ENCODE data around the gene SND1. TPM values are rescaled to one million over a fixed set of nuclear protein-coding genes. Genes with fewer than 3 reads are reported as not detected.

Gene SND1
- total RNA-seq, 1 experiment from 2014 or later: 172 TPM

DNA sequence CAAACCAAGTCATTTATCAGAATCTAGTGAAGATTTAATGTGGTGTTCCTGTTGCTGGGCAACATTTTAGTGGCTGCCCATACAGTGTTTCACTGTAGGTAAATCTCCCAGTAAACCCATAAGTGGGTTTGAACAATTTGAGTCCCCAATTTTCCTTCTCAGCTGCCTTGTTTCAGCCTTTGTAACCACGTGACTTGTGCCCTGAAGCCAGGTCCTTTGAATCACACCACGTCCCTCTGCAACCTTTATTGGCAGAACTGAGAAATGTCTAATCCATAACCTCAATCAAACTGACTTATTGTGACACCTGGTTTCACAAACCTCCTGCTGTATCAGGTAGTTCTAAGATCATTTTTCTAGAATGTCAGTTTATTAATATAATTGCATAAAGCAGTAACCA is 30.1 kb downstream of the SND1 start:
- Histone ChIP-seq H3K27ac (no peak overlapping the region), H3K4me3 (no peak overlapping the region), H3K27me3 (replicated peaks) (no peaks in the 10 kb centered on the region), H3K36me3 (peaks cover 30% of the 10 kb centered on the region), H3K4me1 (replicated peaks) (peaks cover 25% of the 10 kb centered on the region), H3K9me3 (replicated peaks) (peaks cover 3% of the 10 kb centered on the region; the same call in 1 of the 2 replicates)
- DNase-seq (ENCODE audit: low read depth in 1 of 2, low spot score in 2 of 2): no peak

GRCh38 chr7:127683776-127684681 is 32.0 kb downstream of the SND1 start:
- no peak for DNase-seq (ENCODE audit: low read depth in 1 of 2, low spot score in 2 of 2)

GRCh38 chr7:127689194-127689772 is 37.3 kb downstream of the SND1 start:
- no peaks in the 10 kb centered on the region for H3K27me3 ChIP-seq (replicated peaks)
- H3K4me1 ChIP-seq (replicated peaks): no peaks in the 10 kb centered on the region
- no peak for DNase-seq (ENCODE audit: low read depth in 1 of 2, low spot score in 2 of 2)
- H3K4me3 ChIP-seq: no peak overlapping the region
- peaks cover 65% of the 10 kb centered on the region for H3K36me3 ChIP-seq
- no peaks in the 10 kb centered on the region for H3K9me3 ChIP-seq (replicated peaks)
- no peak overlapping the region for H3K27ac ChIP-seq

More at GRCh38 chr7:127683776-127684681, 32.0 kb downstream of the SND1 start:
- Histone ChIP-seq H3K9me3 (replicated peaks) (peaks cover 3% of the 10 kb centered on the region; the same call in 1 of the 2 replicates), H3K4me1 (replicated peaks) (peaks cover 7% of the 10 kb centered on the region), H3K36me3 (peaks cover 38% of the 10 kb centered on the region), H3K27ac (no peak overlapping the region), H3K27me3 (replicated peaks) (no peaks in the 10 kb centered on the region), H3K4me3 (no peak overlapping the region)

- peaks cover 74% of the 10 kb centered on the region for H3K36me3 ChIP-seq
- no peaks in the 10 kb centered on the region for H3K27me3 ChIP-seq (replicated peaks)
- no peaks in the 10 kb centered on the region for H3K9me3 ChIP-seq (replicated peaks)
- H3K4me3 ChIP-seq: no peak overlapping the region
- H3K4me1 ChIP-seq (replicated peaks): no peaks in the 10 kb centered on the region
- H3K27ac ChIP-seq: no peak overlapping the region
- DNase-seq (ENCODE audit: low read depth in 1 of 2, low spot score in 2 of 2): no peak
These were observed 38.3 kb downstream of the SND1 start for GRCh38 chr7:127690337-127690736.

GRCh38 chr7:127690806-127691205 is 38.8 kb downstream of the SND1 start:
- Histone ChIP-seq H3K27ac (no peak overlapping the region), H3K36me3 (peaks cover 79% of the 10 kb centered on the region), H3K4me1 (replicated peaks) (no peaks in the 10 kb centered on the region), H3K9me3 (replicated peaks) (no peaks in the 10 kb centered on the region), H3K4me3 (no peak overlapping the region), H3K27me3 (replicated peaks) (no peaks in the 10 kb centered on the region)
- DNase-seq (ENCODE audit: low read depth in 1 of 2, low spot score in 2 of 2): no peak

DNA sequence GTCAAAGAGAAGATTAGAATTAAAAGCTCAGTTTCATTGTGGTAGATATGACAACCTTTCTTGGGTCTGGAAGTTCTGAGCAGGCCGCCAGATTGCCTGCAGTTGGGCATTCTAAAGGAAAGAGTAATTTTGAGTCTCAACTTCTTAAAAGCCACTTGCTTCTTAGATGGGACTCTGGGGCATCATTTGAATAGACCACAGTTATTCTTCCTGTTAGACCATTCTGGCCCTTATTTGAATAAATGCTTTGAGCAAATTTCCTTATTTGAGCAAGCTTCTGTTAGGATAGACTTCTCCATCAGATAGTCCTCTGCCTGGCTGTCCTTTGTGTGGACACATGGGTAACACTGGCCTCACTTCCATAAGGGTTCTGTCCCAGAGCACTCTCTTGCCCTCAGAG is 40.2 kb downstream of the SND1 start:
- DNase-seq (ENCODE audit: low read depth in 1 of 2, low spot score in 2 of 2): no peak
- H3K36me3 ChIP-seq: peaks cover 81% of the 10 kb centered on the region
- H3K27ac ChIP-seq: no peak overlapping the region
- H3K27me3 ChIP-seq (replicated peaks): no peaks in the 10 kb centered on the region
- no peak overlapping the region for H3K4me3 ChIP-seq
- H3K4me1 ChIP-seq (replicated peaks): no peaks in the 10 kb centered on the region
- H3K9me3 ChIP-seq (replicated peaks): no peaks in the 10 kb centered on the region

DNA sequence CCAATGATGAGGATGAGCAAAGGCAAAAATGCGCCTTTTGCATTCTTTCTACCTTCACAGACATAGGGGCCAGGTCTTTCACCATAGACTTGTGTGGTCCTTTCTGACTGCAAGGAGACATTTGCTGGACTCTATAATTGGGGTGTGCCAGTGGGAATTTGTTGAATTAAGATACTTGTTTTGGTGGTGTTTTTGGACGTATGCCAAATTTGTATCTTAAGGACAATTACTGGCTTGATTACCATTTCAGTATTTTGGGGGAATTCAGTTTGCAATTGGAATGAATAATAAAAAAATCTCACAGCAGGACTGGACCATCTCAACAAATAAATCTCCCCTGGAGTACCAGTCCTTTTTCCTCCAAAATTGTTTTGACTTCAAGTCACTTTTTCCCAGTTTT is 47.9 kb downstream of the SND1 start:
- Histone ChIP-seq H3K9me3 (replicated peaks) (no peaks in the 10 kb centered on the region), H3K4me1 (replicated peaks) (no peaks in the 10 kb centered on the region), H3K27me3 (replicated peaks) (no peaks in the 10 kb centered on the region), H3K4me3 (no peak overlapping the region), H3K36me3 (peaks cover 96% of the 10 kb centered on the region), H3K27ac (no peak overlapping the region)
- no peak for DNase-seq (ENCODE audit: low read depth in 1 of 2, low spot score in 2 of 2)

DNA sequence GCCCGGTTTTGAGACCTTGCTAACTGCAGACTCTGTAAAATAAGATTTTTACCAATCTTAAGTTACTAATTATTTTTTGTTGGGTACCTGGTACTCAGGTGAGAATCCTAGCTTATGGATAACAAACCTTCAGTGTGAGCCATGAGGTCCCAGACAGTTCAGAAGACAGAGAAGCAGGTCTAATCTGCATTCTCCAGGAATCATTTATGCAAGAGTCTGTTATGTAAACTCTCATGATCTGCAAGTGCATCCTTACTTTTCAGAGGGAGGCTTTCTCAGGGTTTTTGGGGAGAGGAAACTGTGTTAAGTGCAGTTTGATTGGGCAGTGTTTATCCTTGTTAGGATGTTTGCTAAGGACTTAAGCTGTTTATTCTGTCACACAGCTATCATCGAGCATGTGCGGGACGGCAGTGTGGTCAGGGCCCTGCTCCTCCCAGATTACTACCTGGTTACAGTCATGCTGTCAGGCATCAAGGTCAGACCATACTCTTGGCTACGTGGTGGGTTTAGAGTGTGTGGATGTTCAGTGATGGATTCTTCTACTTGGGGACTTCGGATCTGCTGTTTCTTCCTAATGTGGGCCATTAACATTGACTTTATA is 50.2 kb downstream of the SND1 start:
- no peak overlapping the region for H3K27ac ChIP-seq

GRCh38 chr7:127702938-127703337 is 50.9 kb downstream of the SND1 start:
- Histone ChIP-seq H3K36me3 (peaks cover 97% of the 10 kb centered on the region), H3K9me3 (replicated peaks) (no peaks in the 10 kb centered on the region), H3K27ac (no peak overlapping the region), H3K4me3 (no peak overlapping the region), H3K27me3 (replicated peaks) (no peaks in the 10 kb centered on the region), H3K4me1 (replicated peaks) (peaks cover 3% of the 10 kb centered on the region; the same call in 1 of the 2 replicates)
- DNase-seq (ENCODE audit: low read depth in 1 of 2, low spot score in 2 of 2): no peak

More for the DNA sequence above, 50.2 kb downstream of the SND1 start:
- Histone ChIP-seq H3K4me1 (replicated peaks) (peaks cover under 1% of the 10 kb centered on the region; the same call in 1 of the 2 replicates), H3K9me3 (replicated peaks) (no peaks in the 10 kb centered on the region), H3K4me3 (no peak overlapping the region), H3K36me3 (peaks cover 93% of the 10 kb centered on the region), H3K27me3 (replicated peaks) (no peaks in the 10 kb centered on the region)
- DNase-seq (ENCODE audit: low read depth in 1 of 2, low spot score in 2 of 2): no peak

DNA sequence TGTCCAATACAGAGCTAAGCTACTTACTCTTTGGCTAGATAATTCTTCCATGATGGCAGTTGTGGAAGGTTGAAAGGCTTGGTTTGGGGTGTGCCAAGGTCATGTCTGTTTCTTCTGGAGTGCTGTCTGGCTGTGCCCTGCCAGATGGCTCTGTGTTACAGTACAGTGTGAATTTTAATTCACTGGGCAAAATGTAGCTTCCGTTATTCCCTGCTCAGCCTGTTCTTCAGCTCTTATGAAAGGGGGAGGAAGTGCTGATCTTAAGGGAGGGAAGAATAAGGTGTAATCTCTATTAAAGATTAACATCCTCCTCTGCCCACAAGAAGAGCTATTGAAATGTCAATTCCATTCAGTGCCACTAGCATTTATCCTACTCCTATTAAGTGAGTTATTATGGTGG is 52.2 kb downstream of the SND1 start:
- no peak overlapping the region for H3K27ac ChIP-seq
- H3K9me3 ChIP-seq (replicated peaks): no peaks in the 10 kb centered on the region
- peaks cover 3% of the 10 kb centered on the region; the same call in 1 of the 2 replicates for H3K4me1 ChIP-seq (replicated peaks)
- no peak for DNase-seq (ENCODE audit: low read depth in 1 of 2, low spot score in 2 of 2)
- no peaks in the 10 kb centered on the region for H3K27me3 ChIP-seq (replicated peaks)
- peaks cover 96% of the 10 kb centered on the region for H3K36me3 ChIP-seq
- no peak overlapping the region for H3K4me3 ChIP-seq

- peaks cover 3% of the 10 kb centered on the region; the same call in 1 of the 2 replicates for H3K4me1 ChIP-seq (replicated peaks)
- H3K27me3 ChIP-seq (replicated peaks): no peaks in the 10 kb centered on the region
- peaks cover 96% of the 10 kb centered on the region for H3K36me3 ChIP-seq
- H3K9me3 ChIP-seq (replicated peaks): no peaks in the 10 kb centered on the region
- no peak overlapping the region for H3K27ac ChIP-seq
- DNase-seq (ENCODE audit: low read depth in 1 of 2, low spot score in 2 of 2): no peak
- no peak overlapping the region for H3K4me3 ChIP-seq
These were observed 53.5 kb downstream of the SND1 start for GRCh38 chr7:127705461-127705959.

GRCh38 chr7:127706766-127707165 is 54.8 kb downstream of the SND1 start:
- DNase-seq (ENCODE audit: low read depth in 1 of 2, low spot score in 2 of 2): no peak
- Histone ChIP-seq H3K4me3 (no peak overlapping the region), H3K9me3 (replicated peaks) (peaks cover 4% of the 10 kb centered on the region), H3K4me1 (replicated peaks) (peaks cover 3% of the 10 kb centered on the region; the same call in 1 of the 2 replicates), H3K27me3 (replicated peaks) (no peaks in the 10 kb centered on the region), H3K27ac (0 out of 2 replicates have a peak overlapping the region, but pooled peaks have one; percentile 28), H3K36me3 (peaks cover 96% of the 10 kb centered on the region)

GRCh38 chr7:127708201-127708600 is 56.2 kb downstream of the SND1 start:
- Histone ChIP-seq H3K4me3 (no peak overlapping the region), H3K27ac (no peak overlapping the region), H3K36me3 (peaks cover 93% of the 10 kb centered on the region), H3K9me3 (replicated peaks) (peaks cover 4% of the 10 kb centered on the region), H3K27me3 (replicated peaks) (no peaks in the 10 kb centered on the region), H3K4me1 (replicated peaks) (peaks cover 3% of the 10 kb centered on the region; the same call in 1 of the 2 replicates)
- no peak for DNase-seq (ENCODE audit: low read depth in 1 of 2, low spot score in 2 of 2)
